IMR-90 (cell line): ENCODE results near the gene TPSG1. TPM values are rescaled to one million over a fixed set of nuclear protein-coding genes. Genes with fewer than 3 reads are reported as not detected.

Source experiments
- ATAC-seq: fragments of 200-7000 bp; cut with Tn5 transposase; 2 replicates; pipeline ENCODE4 v1.9.1; 2020; ENCODE audit warnings: low read depth, mild to moderate bottlenecking, moderate library complexity
- Bru-seq: library from RNA; stranded (reverse); fragments of 400-500 nt; gene quantifications from one replicate; lab custom pipeline; 2021; lab: Mats Ljungman, UMichigan
- BruChase-seq, 2 experiments: library from RNA; stranded (reverse); fragments of 400-500 nt; gene quantifications; one replicate each; lab custom pipeline; 2021; lab: Mats Ljungman, UMichigan
- BruUV-seq: library from RNA; stranded (reverse); fragments of 400-500 nt; replicated peaks from 2 replicates; lab custom pipeline; 2021; lab: Mats Ljungman, UMichigan
- CTCF ChIA-PET: fragments of 300-600 bp; formaldehyde crosslinking; extraction: SDS; loops from one replicate; lab custom pipeline; 2021; ENCODE audit warnings: antibody characterized with exemption; lab: Yijun Ruan, JAX
- POLR2A ChIA-PET: fragments of 300-600 bp; sonication (Branson Sonifier 250); formaldehyde crosslinking; loops from one replicate; lab custom pipeline; 2022; ENCODE audit warnings: antibody characterized with exemption; ENCODE audit not compliant: unreplicated experiment; lab: Charles Lee
- DNase-seq: peaks from one replicate; pipeline ENCODE4 v3.0.0; 2013
- H2AFZ ChIP-seq: replicated peaks from 2 replicates; pipeline ENCODE3; 2013; ENCODE audit warnings: low read length, mild to moderate bottlenecking; ENCODE audit not compliant: poor library complexity
- H2AK5ac ChIP-seq: 2 replicates; pipeline ENCODE4 v1.6.1; 2013; ENCODE audit warnings: low read depth, low read length, inconsistent platforms
- H2AK9ac ChIP-seq: replicated peaks from 2 replicates; pipeline ENCODE3; 2013; ENCODE audit warnings: mild to moderate bottlenecking, low read depth, low read length, moderate library complexity; ENCODE audit not compliant: poor library complexity
- H2BK120ac ChIP-seq: 2 replicates; pipeline ENCODE4 v1.6.1; 2013; ENCODE audit warnings: low read depth, low read length, inconsistent platforms
- H2BK15ac ChIP-seq: 3 replicates; pipeline ENCODE4 v1.6.1; 2013; ENCODE audit warnings: low read depth, low read length, inconsistent platforms
- H2BK20ac ChIP-seq: 2 replicates; pipeline ENCODE4 v1.6.1; 2013; ENCODE audit warnings: low read depth, mild to moderate bottlenecking, inconsistent platforms, low read length, moderate library complexity
- H2BK5ac ChIP-seq: 2 replicates; pipeline ENCODE4 v1.6.1; 2013; ENCODE audit warnings: mild to moderate bottlenecking, low read depth, low read length, inconsistent platforms; ENCODE audit not compliant: poor library complexity, severe bottlenecking
- H3K14ac ChIP-seq: replicated peaks from 2 replicates; pipeline ENCODE4 v1.6.1; 2013; ENCODE audit warnings: low read depth, low read length, inconsistent platforms
- H3K18ac ChIP-seq: 2 replicates; pipeline ENCODE4 v1.6.1; 2013; ENCODE audit warnings: low read depth, low read length, control low read depth
- H3K23ac ChIP-seq: 2 replicates; pipeline ENCODE4 v1.6.1; 2013; ENCODE audit warnings: low read depth, low read length, inconsistent platforms
- H3K27ac ChIP-seq: 2 replicates; pipeline ENCODE4 v1.5.1; 2013; ENCODE audit warnings: mild to moderate bottlenecking, control low read depth, low read length; ENCODE audit not compliant: insufficient read depth
- H3K27me3 ChIP-seq: 2 replicates; pipeline ENCODE4 v1.6.1; 2013; ENCODE audit warnings: low read length; ENCODE audit not compliant: control insufficient read depth, insufficient read depth
- H3K36me3 ChIP-seq: 2 replicates; pipeline ENCODE4 v1.6.1; 2013; ENCODE audit warnings: low read length, mixed read lengths; ENCODE audit not compliant: control insufficient read depth, insufficient read depth
- H3K4ac ChIP-seq: 2 replicates; pipeline ENCODE4 v1.6.1; 2013; ENCODE audit warnings: low read depth, low read length, inconsistent platforms
- H3K4me1 ChIP-seq: 2 replicates; pipeline ENCODE4 v1.6.1; 2013; ENCODE audit warnings: low read length, mixed read lengths; ENCODE audit not compliant: control insufficient read depth, insufficient read depth
- H3K4me2 ChIP-seq: 2 replicates; pipeline ENCODE4 v1.6.1; 2013; ENCODE audit warnings: low read depth, mild to moderate bottlenecking, control low read depth, low read length, moderate library complexity
- H3K4me3 ChIP-seq: 2 replicates; pipeline ENCODE4 v1.5.1; 2013; ENCODE audit warnings: low read depth, mild to moderate bottlenecking, control low read depth, low read length, moderate library complexity; ENCODE audit not compliant: insufficient read depth
- H3K56ac ChIP-seq: 2 replicates; pipeline ENCODE4 v1.6.1; 2013; ENCODE audit warnings: low read length, inconsistent platforms; ENCODE audit not compliant: insufficient read depth; ENCODE audit errors: extremely low read depth
- H3K79me1 ChIP-seq, 2 experiments: 2 replicates each; pipeline ENCODE4 v1.6.1; 2013; ENCODE audit warnings: low read length in 2 of 2, inconsistent platforms in 1 of 2, low read depth in 1 of 2
- H3K9ac ChIP-seq: 2 replicates; pipeline ENCODE4 v1.6.1; 2013; ENCODE audit warnings: low read depth, low read length, control low read depth
- H3K9me1 ChIP-seq: 2 replicates; pipeline ENCODE4 v1.6.1; 2013; ENCODE audit warnings: low read length, inconsistent platforms; ENCODE audit not compliant: insufficient read depth
- H3K9me3 ChIP-seq: 2 replicates; pipeline ENCODE4 v1.6.1; 2013; ENCODE audit warnings: low read length; ENCODE audit not compliant: control insufficient read depth, insufficient read depth
- H4K20me1 ChIP-seq: 2 replicates; pipeline ENCODE4 v1.6.1; 2013; ENCODE audit warnings: low read length, inconsistent platforms; ENCODE audit not compliant: insufficient read depth
- H4K5ac ChIP-seq: 2 replicates; pipeline ENCODE4 v1.6.1; 2013; ENCODE audit warnings: mild to moderate bottlenecking, low read depth, low read length, control low read depth
- H4K8ac ChIP-seq, 2 experiments: 2 replicates each; pipeline ENCODE4 v1.6.1; 2013; ENCODE audit warnings: low read depth in 2 of 2, low read length in 2 of 2, control low read depth in 1 of 2, inconsistent platforms in 1 of 2
- H4K91ac ChIP-seq: 2 replicates; pipeline ENCODE4 v1.6.1; 2013; ENCODE audit warnings: low read depth, low read length, inconsistent platforms; ENCODE audit not compliant: insufficient read depth
- MAFK ChIP-seq: IDR thresholded peaks from 2 replicates; pipeline ENCODE4 v1.6.1; 2012; ENCODE audit warnings: low read depth, low read length, improper control_type of control experiment
- NFE2L2 ChIP-seq: fragments of 150-350 bp; IDR thresholded peaks from 2 replicates; pipeline ENCODE4 v1.6.1; 2016; ENCODE audit warnings: low read depth, mild to moderate bottlenecking, low read length
- POLR2A ChIP-seq: IDR thresholded peaks from 2 replicates; pipeline ENCODE4 v1.6.1; 2012; ENCODE audit warnings: mild to moderate bottlenecking, low read depth, low read length
- RAD21 ChIP-seq: IDR thresholded peaks from 2 replicates; pipeline ENCODE4 v1.6.1; 2012; ENCODE audit warnings: low read length, improper control_type of control experiment
- WGBS, 2 experiments: methylation state at CpG; one replicate each; pipeline versions ENCODE4 v1.1.5 to v1.1.7; 2013; ENCODE audit warnings: missing lambda C conversion rate in 2 of 2; ENCODE audit not compliant: insufficient read length in 1 of 2; ENCODE audit errors: extremely low coverage in 2 of 2; 5-methylcytosine and 5-hydroxymethylcytosine counted together
- dilution Hi-C: fragments of 300-500 bp; cut with HindIII; formaldehyde crosslinking; loops from one replicate; pipeline ENCODE4 v1.14.3; 2018; ENCODE audit warnings: low sequenced_read_pairs; ENCODE audit not compliant: unreplicated experiment
- in situ Hi-C: fragments of 300-500 bp; cut with MboI; formaldehyde crosslinking; loops from 3 replicates; pipeline ENCODE4 v1.14.3; 2019; ENCODE audit warnings: low sequenced_read_pairs, inconsistent platforms, mixed read lengths
- intact Hi-C: fragments of 100-400 bp; cut with micrococcal nuclease; formaldehyde crosslinking; loops from 2 replicates; pipeline ENCODE4 v1.10.0; 2022
- long read RNA-seq: library from polyadenylated mRNA; unstranded; transcript quantifications from one replicate; pipeline ENCODE4 v2.0.0, GENCODE V29; 2021; ENCODE audit not compliant: unreplicated experiment
- polyA plus RNA-seq, 3 experiments: library from polyadenylated mRNA; depleted of rRNA; stranded (reverse); fragments of >200 nt; gene quantifications; 2 replicates each; pipeline ENCODE4 v1.2.3, GENCODE V29; 2012; ENCODE audit warnings: low replicate concordance in 1 of 3
- total RNA-seq: library from RNA; depleted of rRNA; stranded (reverse); fragments of >200 nt; gene quantifications from 2 replicates; pipeline ENCODE4 v1.2.3, GENCODE V29; 2012; rRNA removed

The TPSG1 gene
- total RNA-seq (not detected in 2 replicates), polyA plus RNA-seq (2012; rRNA removed) (not detected in 2 replicates), Bru-seq, nascent RNA (not detected), BruChase-seq, experiment 1, labeled RNA remaining after a 6-hour chase (not detected), BruChase-seq, experiment 2, labeled RNA remaining after a 2-hour chase (not detected)
- not detected in 2 replicates for polyA plus RNA-seq (2012; cell fraction: cytosol; rRNA removed)
- polyA plus RNA-seq (2012; cell fraction: nucleus; rRNA removed; ENCODE audit: low replicate concordance) = not detected in 2 replicates
- long read RNA-seq = 0 reads

- no peak within 1 kb of the TSS for H3K4ac ChIP-seq
- H3K4me3 ChIP-seq = no peak within 1 kb of the TSS
- H3K27me3 ChIP-seq = no peaks in the 10 kb centered on the region; the same call in 1 of the 2 replicates
- no peaks in the 10 kb centered on the region for H3K9me1 ChIP-seq
- dilution Hi-C loops = no loop called here
- DNase-seq (no peak), ATAC-seq (no peak)
- H2BK15ac ChIP-seq = no peak within 1 kb of the TSS
- TF ChIP-seq MAFK (no peak), POLR2A (no peak), RAD21 (no peak), NFE2L2 (no peak)
- no peak within 1 kb of the TSS for H4K5ac ChIP-seq
- H3K23ac ChIP-seq = no peak within 1 kb of the TSS
- CTCF ChIA-PET = no interaction called here
- H2BK120ac ChIP-seq = no peak within 1 kb of the TSS
- no peaks in the 10 kb centered on the region for H3K9me3 ChIP-seq
- no peak within 1 kb of the TSS for H2AK5ac ChIP-seq
- H3K79me1 ChIP-seq = no peaks in the 10 kb centered on the region
- no peak within 1 kb of the TSS for H3K56ac ChIP-seq
- no peak within 1 kb of the TSS for H3K4me2 ChIP-seq
- no peaks in the 10 kb centered on the region for H4K20me1 ChIP-seq
- no TSS peak for BruUV-seq
- in situ Hi-C loops = no loop called here
- no peak within 1 kb of the TSS for H3K18ac ChIP-seq
- WGBS, 2 experiments = no CpG with 5 or more reads among the region's 10 CpGs
- H2AFZ ChIP-seq = no peak within 1 kb of the TSS
- H2AK9ac ChIP-seq = no peak within 1 kb of the TSS
- H2BK20ac ChIP-seq = no peak within 1 kb of the TSS
- no peak within 1 kb of the TSS for H2BK5ac ChIP-seq
- H3K9ac ChIP-seq = no peak within 1 kb of the TSS
- H3K14ac ChIP-seq = no peak within 1 kb of the TSS
- H3K4me1 ChIP-seq = no peaks in the 10 kb centered on the region
- H3K36me3 ChIP-seq = no peaks in the 10 kb centered on the region
- POLR2A ChIA-PET = no interaction called here
- intact Hi-C loops = no loop called here
- H3K27ac ChIP-seq = no peak within 1 kb of the TSS
- no peak within 1 kb of the TSS for H4K8ac ChIP-seq
- H4K91ac ChIP-seq = no peak within 1 kb of the TSS
Measured at GRCh38 chr16:1225051-1225451, at the start of gene TPSG1. Gene TPSG1 (minus strand): TSS chr16:1225268. CDS start chr16:1225252, 16 bp downstream.
